GM12801 (cell line): ENCODE measurements around the gene DKK1.

Experiments used
- TF ChIP-seq, protein P1 (sequence below): IDR thresholded peaks from one replicate; pipeline ENCODE4 v1.5.1; 2011; ENCODE audit warnings: control low read depth; ENCODE audit not compliant: insufficient read length; ENCODE audit errors: extremely low read depth

DKK1 gene

DNA sequence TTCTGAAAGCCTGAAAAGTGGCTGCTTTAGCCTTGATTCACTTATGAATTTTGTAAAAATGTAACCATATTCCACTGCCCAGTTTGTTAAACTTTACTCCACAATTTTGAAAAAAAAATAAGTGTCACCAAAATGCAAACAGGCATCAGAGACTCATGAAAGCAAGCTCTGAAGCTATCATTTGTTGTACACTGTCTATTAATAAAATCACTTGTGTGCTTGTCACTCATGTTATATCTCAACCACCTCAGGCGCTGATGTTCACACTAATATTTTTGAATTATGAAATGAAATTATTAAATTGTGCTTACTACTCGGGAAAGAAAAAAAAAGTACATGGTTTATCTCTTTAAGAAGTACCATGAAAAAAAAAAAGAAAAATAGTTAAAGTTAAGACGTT is 34.5 kb upstream of the DKK1 start:
- TF ChIP-seq, protein P1, sequence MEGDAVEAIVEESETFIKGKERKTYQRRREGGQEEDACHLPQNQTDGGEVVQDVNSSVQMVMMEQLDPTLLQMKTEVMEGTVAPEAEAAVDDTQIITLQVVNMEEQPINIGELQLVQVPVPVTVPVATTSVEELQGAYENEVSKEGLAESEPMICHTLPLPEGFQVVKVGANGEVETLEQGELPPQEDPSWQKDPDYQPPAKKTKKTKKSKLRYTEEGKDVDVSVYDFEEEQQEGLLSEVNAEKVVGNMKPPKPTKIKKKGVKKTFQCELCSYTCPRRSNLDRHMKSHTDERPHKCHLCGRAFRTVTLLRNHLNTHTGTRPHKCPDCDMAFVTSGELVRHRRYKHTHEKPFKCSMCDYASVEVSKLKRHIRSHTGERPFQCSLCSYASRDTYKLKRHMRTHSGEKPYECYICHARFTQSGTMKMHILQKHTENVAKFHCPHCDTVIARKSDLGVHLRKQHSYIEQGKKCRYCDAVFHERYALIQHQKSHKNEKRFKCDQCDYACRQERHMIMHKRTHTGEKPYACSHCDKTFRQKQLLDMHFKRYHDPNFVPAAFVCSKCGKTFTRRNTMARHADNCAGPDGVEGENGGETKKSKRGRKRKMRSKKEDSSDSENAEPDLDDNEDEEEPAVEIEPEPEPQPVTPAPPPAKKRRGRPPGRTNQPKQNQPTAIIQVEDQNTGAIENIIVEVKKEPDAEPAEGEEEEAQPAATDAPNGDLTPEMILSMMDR, result no peak

DNA sequence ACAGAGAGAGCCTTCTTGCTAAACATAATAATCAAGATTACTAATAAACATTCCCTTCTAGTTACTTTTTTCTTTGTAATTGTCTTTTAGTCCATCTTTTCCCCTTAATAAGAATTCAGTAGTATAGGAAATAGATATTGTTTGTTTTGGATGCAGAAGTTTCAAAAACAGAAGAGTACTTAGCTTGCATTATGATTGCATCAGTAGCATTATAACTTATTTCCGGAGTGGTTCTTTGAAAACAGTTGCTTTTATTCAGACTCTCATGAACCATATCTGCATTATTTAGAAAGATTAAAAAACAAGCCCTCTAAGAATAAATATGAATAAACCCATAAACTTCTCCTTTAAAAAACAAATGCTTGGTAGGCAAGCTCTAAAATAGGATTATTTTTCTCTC is 34.0 kb upstream of the DKK1 start:
- TF ChIP-seq, protein P1, result no peak

DNA sequence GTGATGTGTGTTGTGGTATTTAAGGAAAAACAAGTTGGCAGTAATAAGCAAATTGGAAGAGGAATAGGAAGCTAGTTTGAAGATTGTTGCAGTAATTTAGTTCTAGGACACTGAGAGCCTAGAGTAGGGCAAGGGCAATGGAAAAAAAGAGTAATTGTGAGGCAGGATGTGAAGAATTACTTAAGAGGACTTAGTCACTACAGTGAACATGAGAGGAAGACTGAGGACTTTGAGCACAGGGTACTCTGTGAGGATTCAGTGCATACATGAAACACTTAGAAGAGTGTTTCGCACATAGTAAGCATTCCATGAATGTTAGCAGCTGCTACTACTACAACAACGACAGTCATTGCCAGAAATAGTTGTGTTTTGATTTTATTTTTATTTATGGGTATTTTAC is 30.9 kb upstream of the DKK1 start:
- TF ChIP-seq, protein P1, result no peak

DNA sequence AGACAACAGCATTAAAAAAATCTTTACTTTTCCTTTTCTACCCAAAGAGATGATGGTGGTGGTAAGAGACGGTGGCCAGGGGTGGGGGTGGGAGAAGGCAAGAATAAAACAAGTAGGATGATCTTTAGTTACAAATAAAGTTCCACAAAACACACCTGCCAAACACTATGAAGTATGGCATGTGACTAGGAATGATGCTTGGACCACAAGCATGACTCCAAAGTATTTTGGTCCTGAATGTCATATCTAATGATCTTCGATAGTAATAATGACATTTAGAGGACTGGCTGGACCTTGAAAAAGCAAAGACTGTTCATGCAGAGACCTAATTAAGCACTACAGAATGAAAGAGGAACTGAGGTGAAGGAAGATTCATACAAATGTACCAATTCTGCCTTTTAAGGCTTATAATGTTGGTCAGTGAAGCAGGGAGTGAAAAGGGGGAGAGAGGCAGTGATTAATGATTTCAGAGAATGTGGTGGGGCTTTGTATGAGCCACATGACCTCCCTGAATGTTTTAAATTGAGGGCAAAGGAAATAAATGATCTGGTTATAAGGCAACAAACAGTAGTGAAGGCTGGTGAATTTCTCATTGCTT is 29.6 kb upstream of the DKK1 start:
- TF ChIP-seq, protein P1, result no peak

DNA sequence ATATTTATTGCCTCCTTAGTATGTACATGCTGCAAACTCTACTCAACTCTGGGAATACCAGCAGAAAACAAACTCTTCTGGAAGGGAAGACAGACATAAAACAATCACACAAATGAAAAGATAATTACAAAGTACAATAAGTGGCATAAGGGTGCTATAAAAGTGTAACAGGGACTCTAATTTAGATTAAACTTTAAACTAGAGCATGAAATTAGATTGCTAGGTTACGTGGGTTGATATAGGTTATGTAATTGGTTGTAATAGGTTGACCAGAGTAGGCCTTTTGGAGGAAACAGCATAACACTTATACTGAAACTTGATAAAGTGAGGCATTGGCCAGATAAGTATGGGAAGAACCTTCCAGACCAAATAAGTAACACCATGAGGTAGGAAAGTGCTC is 26.2 kb upstream of the DKK1 start:
- TF ChIP-seq, protein P1, result no peak

DNA sequence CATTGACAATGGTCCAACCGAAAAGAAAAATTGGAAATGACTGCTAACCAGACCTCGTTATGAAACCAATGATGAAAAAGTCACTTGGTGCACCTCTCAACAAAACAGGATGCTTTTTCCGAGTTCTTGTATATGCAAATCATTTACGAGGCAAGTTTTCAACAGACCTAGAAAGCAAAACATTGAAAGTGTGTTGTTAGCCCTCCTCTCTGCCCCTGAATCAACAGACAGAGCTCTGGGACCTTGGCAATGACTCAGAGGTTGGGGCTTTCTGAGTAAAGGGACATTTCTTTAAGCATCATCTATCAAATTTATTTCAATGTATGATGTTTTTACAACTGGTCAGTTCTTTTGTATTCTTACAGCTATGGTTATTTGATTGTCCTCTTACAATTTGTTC is 16.3 kb upstream of the DKK1 start:
- TF ChIP-seq, protein P1, result no peak

DNA sequence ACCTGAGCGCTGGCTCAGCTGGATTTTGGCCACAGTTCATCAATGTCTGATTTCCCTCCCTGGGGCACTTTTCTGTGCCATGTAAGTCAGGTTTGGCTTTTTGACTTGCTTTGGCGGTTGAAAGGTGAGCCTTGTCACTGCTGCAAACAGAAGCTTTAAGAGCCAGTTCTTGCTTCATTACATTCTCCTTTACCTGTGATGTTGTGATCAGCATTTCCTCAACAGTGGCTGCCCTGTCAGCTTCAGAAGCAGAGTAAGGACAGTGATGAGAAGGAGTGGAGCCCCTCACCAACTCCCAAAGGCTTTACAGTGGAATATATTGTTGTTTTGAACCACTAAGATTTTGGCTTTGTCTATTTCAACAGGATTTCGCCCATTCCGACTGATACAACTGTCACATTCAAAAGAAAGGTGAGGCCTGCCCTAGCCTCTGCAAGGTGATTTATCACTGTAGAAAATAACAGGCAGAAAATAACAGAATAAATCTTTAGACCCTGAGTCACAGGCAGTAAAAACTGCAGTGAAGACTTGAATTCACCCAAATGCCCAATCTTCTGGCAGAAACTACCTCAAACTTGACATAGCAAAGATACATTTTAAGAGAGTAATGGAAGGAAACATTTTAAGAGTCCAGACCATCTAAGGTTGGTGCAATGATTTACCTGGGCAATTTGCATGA is 13.3 kb upstream of the DKK1 start:
- TF ChIP-seq, protein P1, result no peak
